ENCODE results near the gene TEC. TPM values are rescaled to one million over a fixed set of nuclear protein-coding genes. Genes with fewer than 3 reads are reported as not detected.

TEC gene
- total RNA-seq, 1 donor from 2014 or later = 3.5 TPM

DNA sequence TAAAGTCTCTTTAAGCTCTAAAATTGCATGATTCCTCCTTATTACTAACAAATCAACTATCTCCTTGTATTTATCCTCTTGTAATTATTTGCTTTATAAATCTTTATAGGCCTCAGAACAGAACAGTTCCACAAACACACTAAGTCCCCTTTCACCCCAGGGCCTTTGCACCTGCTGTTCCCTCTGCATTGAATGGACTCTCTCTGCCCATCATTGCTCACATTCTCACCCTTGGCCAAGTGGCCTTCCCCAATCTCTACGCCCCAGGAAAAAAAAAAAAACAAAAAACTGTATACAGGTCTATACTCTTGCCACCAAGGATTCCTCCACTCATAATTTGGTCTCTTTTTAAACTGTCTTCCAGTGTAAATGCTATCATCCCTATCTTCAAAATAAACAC, 53.7 kb downstream of the TEC start:
- Mint-ChIP-seq H3K4me1 (no peaks in the 10 kb centered on the region), H3K27ac (no peak overlapping the region), H3K27me3 (ENCODE audit: low read depth) (no peaks in the 10 kb centered on the region), H3K9me3 (peaks cover 16% of the 10 kb centered on the region), H3K4me3 (no peak overlapping the region), H3K36me3 (no peaks in the 10 kb centered on the region)
- DNase-seq (ENCODE audit: low spot score in 2 of 2, unreplicated experiment in 2 of 2) = no peak
- TF ChIP-seq, protein P1, sequence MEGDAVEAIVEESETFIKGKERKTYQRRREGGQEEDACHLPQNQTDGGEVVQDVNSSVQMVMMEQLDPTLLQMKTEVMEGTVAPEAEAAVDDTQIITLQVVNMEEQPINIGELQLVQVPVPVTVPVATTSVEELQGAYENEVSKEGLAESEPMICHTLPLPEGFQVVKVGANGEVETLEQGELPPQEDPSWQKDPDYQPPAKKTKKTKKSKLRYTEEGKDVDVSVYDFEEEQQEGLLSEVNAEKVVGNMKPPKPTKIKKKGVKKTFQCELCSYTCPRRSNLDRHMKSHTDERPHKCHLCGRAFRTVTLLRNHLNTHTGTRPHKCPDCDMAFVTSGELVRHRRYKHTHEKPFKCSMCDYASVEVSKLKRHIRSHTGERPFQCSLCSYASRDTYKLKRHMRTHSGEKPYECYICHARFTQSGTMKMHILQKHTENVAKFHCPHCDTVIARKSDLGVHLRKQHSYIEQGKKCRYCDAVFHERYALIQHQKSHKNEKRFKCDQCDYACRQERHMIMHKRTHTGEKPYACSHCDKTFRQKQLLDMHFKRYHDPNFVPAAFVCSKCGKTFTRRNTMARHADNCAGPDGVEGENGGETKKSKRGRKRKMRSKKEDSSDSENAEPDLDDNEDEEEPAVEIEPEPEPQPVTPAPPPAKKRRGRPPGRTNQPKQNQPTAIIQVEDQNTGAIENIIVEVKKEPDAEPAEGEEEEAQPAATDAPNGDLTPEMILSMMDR (IDR thresholded peaks at IDR 0.05; ENCODE audit: unreplicated experiment) = no peak

DNA sequence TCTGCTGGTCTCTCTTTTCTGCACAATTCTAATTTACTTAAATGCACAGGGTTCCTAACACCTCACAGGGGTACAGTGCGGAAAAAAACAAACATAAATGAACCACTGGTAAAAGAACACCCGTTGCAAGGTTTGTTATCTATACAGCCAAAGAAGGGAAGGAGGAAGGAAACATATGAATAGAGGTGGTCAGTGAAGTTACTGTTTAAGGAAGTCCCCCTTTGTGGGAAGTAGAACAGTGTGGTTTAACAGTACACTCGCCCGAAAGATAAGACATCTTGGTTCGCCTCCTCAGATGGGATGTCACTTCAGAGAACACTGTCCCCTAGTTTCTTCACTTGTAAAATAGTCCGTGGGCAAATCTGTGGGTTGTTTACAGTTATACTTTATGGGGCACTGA, 57.5 kb downstream of the TEC start:
- peaks cover 13% of the 10 kb centered on the region for H3K9me3 Mint-ChIP-seq
- TF ChIP-seq, protein P1 (IDR thresholded peaks at IDR 0.05; ENCODE audit: unreplicated experiment) = no peak
- H3K36me3 Mint-ChIP-seq = no peaks in the 10 kb centered on the region
- H3K27ac Mint-ChIP-seq = no peak overlapping the region
- no peak for DNase-seq (ENCODE audit: low spot score in 2 of 2, unreplicated experiment in 2 of 2)
- no peaks in the 10 kb centered on the region for H3K27me3 Mint-ChIP-seq (ENCODE audit: low read depth)
- no peak overlapping the region for H3K4me3 Mint-ChIP-seq
- no peaks in the 10 kb centered on the region for H3K4me1 Mint-ChIP-seq

- Mint-ChIP-seq H3K27me3 (ENCODE audit: low read depth) (no peaks in the 10 kb centered on the region), H3K4me1 (no peaks in the 10 kb centered on the region), H3K27ac (no peak overlapping the region), H3K4me3 (no peak overlapping the region), H3K36me3 (no peaks in the 10 kb centered on the region), H3K9me3 (peaks cover 10% of the 10 kb centered on the region)
- DNase-seq (ENCODE audit: low spot score in 2 of 2, unreplicated experiment in 2 of 2) = no peak
- TF ChIP-seq, protein P1 (IDR thresholded peaks at IDR 0.05; ENCODE audit: unreplicated experiment) = no peak
Measured at GRCh38 chr4:48210966-48211328, 58.7 kb downstream of the TEC start.

DNA sequence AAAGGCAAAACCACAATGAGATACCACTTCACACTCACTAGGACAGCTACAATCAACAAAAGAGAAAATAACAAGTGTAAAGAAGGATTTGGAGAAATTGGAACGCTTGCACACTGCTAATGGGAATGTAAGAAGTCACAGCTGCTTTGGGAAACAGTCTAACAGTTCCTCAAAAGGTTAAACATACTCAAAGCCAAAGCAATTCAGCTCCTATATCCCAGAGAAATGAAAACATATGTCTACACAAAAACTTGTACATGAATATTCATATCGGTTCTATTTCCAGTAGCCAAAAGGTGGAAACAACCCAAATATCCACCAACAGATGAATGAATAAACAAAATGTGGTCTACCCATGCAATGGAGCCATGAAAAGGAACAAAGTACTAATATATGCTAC, 64.0 kb downstream of the TEC start:
- no peaks in the 10 kb centered on the region for H3K27me3 Mint-ChIP-seq (ENCODE audit: low read depth)
- no peak overlapping the region for H3K27ac Mint-ChIP-seq
- no peaks in the 10 kb centered on the region for H3K36me3 Mint-ChIP-seq
- no peak overlapping the region for H3K4me3 Mint-ChIP-seq
- TF ChIP-seq, protein P1 (IDR thresholded peaks at IDR 0.05; ENCODE audit: unreplicated experiment) = no peak
- no peaks in the 10 kb centered on the region for H3K9me3 Mint-ChIP-seq
- no peaks in the 10 kb centered on the region for H3K4me1 Mint-ChIP-seq
- no peak for DNase-seq (ENCODE audit: low spot score in 2 of 2, unreplicated experiment in 2 of 2)

DNA sequence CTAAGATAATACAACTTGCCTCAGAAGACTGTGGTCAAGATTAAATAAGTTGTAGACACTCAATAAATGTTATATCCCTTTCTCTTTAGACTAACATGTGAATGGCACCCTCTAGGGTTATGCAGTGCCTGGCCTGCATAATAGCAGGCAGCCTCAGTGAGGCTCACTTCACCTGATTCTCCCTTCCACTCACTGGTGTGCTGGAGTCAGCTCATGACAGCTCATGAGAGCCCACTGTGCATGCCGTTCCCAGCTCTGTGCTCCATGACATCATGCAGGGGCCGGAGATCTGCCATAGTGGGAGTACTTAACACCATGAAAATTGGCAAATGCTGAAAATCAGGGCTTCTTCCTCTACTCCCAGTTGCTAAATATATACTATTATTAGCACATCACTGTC, 64.5 kb downstream of the TEC start:
- TF ChIP-seq, protein P1 (IDR thresholded peaks at IDR 0.05; ENCODE audit: unreplicated experiment) = no peak
- no peak for DNase-seq (ENCODE audit: low spot score in 2 of 2, unreplicated experiment in 2 of 2)
- Mint-ChIP-seq H3K27ac (no peak overlapping the region), H3K4me1 (no peaks in the 10 kb centered on the region), H3K9me3 (no peaks in the 10 kb centered on the region), H3K27me3 (ENCODE audit: low read depth) (no peaks in the 10 kb centered on the region), H3K36me3 (no peaks in the 10 kb centered on the region), H3K4me3 (no peak overlapping the region)

- Mint-ChIP-seq H3K27me3 (ENCODE audit: low read depth) (no peaks in the 10 kb centered on the region), H3K4me1 (no peaks in the 10 kb centered on the region), H3K4me3 (no peak overlapping the region), H3K27ac (no peak overlapping the region), H3K36me3 (no peaks in the 10 kb centered on the region), H3K9me3 (no peaks in the 10 kb centered on the region)
- TF ChIP-seq, protein P1 (IDR thresholded peaks at IDR 0.05; ENCODE audit: unreplicated experiment) = no peak
- DNase-seq (ENCODE audit: low spot score in 2 of 2, unreplicated experiment in 2 of 2) = no peak
Measured at GRCh38 chr4:48203819-48204218, 65.8 kb downstream of the TEC start.

All from mesothelial cell of epicardium (in vitro differentiated cells).